Ascending aorta (tissue), 2 donors: ENCODE results near the gene EIF5AL1. TPM values are rescaled to one million over a fixed set of nuclear protein-coding genes. Genes with fewer than 3 reads are reported as not detected.

Source experiments
- DNase-seq, 2 donors: peaks; one replicate each; pipeline ENCODE4 v3.0.0-alpha.2; 2019; ENCODE audit warnings: low spot score in 2 of 2
- H3K27ac ChIP-seq, 2 donors: fragments of 200-600 bp; sonication (generic); one replicate each; pipeline ENCODE4 v1.5.1; 2016 to 2017; ENCODE audit warnings: mild to moderate bottlenecking in 1 of 2
- H3K27me3 ChIP-seq: fragments of 200-600 bp; sonication (generic); one replicate; pipeline ENCODE4 v1.5.1; 2017
- H3K36me3 ChIP-seq, 2 donors: fragments of 200-600 bp; sonication (generic); one replicate each; pipeline ENCODE4 v1.5.1; 2016
- H3K4me1 ChIP-seq, 2 donors: fragments of 200-600 bp; sonication (generic); one replicate each; pipeline ENCODE4 v1.5.1; 2016 to 2017; ENCODE audit warnings: mild to moderate bottlenecking in 1 of 2
- H3K4me3 ChIP-seq, 2 donors: fragments of 200-600 bp; sonication (generic); one replicate each; pipeline ENCODE4 v1.5.1; 2016 to 2017; ENCODE audit warnings: mild to moderate bottlenecking in 1 of 2
- H3K9me3 ChIP-seq, 2 donors: fragments of 200-600 bp; sonication (generic); one replicate each; pipeline ENCODE4 v1.5.1; 2016
- CTCF ChIP-seq, 3 experiments: fragments of 200-600 bp in 2 of 3; fragments of 450-650 bp in 1 of 3; sonication (generic) in 2 of 3; IDR thresholded peaks; one replicate each; pipeline ENCODE4 v1.5.1; 2016 to 2019; ENCODE audit warnings: antibody characterized with exemption in 3 of 3, mild to moderate bottlenecking in 1 of 3, moderate library complexity in 1 of 3
- intact Hi-C: fragments of 100-400 bp; cut with DNase I; formaldehyde crosslinking; loops from one replicate; pipeline ENCODE4 v1.15.1; 2023
- total RNA-seq: library from RNA; depleted of rRNA; stranded (reverse); fragments of >200 nt; gene quantifications from one replicate; pipeline ENCODE4 v1.1.0, GENCODE V29; 2016

The EIF5AL1 gene
- total RNA-seq, 1 donor from 2014 or later: 0.21 TPM

- peak in 1 of 2 donors; percentile 70 for DNase-seq
- Histone ChIP-seq H3K4me3 (no peak overlapping the region), H3K9me3 (no peaks in the 10 kb centered on the region), H3K4me1 (peaks cover 4 to 10% of the 10 kb centered on the region in 2 donors), H3K36me3 (no peaks in the 10 kb centered on the region), H3K27me3 (no peaks in the 10 kb centered on the region), H3K27ac (peak overlapping the region; percentile 71 to 76)
- intact Hi-C loops: no loop called here
- TF ChIP-seq CTCF (IDR thresholded peaks at IDR 0.05): peak in 2 of 3 experiments; percentile 37 to 50
These were observed 24.8 kb upstream of the EIF5AL1 start for GRCh38 chr10:79487296-79488194.

- DNase-seq: peak; percentile 54 to 89
- Histone ChIP-seq H3K27me3 (no peaks in the 10 kb centered on the region), H3K36me3 (no peaks in the 10 kb centered on the region), H3K27ac (peak overlapping the region; percentile 71 to 76), H3K4me3 (no peak overlapping the region), H3K4me1 (peaks cover 4 to 10% of the 10 kb centered on the region in 2 donors), H3K9me3 (no peaks in the 10 kb centered on the region)
- intact Hi-C loops: no loop called here
- no peak for TF ChIP-seq CTCF (IDR thresholded peaks at IDR 0.05)
These were observed 24.0 kb upstream of the EIF5AL1 start for GRCh38 chr10:79488336-79488735.

GRCh38 chr10:79488870-79489269, 23.5 kb upstream of the EIF5AL1 start:
- TF ChIP-seq CTCF (IDR thresholded peaks at IDR 0.05): no peak
- Histone ChIP-seq H3K27me3 (no peaks in the 10 kb centered on the region), H3K9me3 (no peaks in the 10 kb centered on the region), H3K36me3 (no peaks in the 10 kb centered on the region), H3K4me3 (no peak overlapping the region), H3K4me1 (peaks cover 4 to 10% of the 10 kb centered on the region in 2 donors), H3K27ac (peak overlapping the region in 1 of 2 donors; percentile 76)
- DNase-seq: no peak
- intact Hi-C loops: no loop called here

GRCh38 chr10:79490400-79491142, 21.8 kb upstream of the EIF5AL1 start:
- Histone ChIP-seq H3K27me3 (no peaks in the 10 kb centered on the region), H3K36me3 (no peaks in the 10 kb centered on the region), H3K27ac (no peak overlapping the region), H3K4me3 (no peak overlapping the region), H3K9me3 (no peaks in the 10 kb centered on the region), H3K4me1 (peaks cover 4 to 10% of the 10 kb centered on the region in 2 donors)
- intact Hi-C loops: no loop called here
- DNase-seq: no peak
- no peak for TF ChIP-seq CTCF (IDR thresholded peaks at IDR 0.05)

GRCh38 chr10:79491143-79491835, 21.0 kb upstream of the EIF5AL1 start:
- Histone ChIP-seq H3K36me3 (no peaks in the 10 kb centered on the region), H3K9me3 (no peaks in the 10 kb centered on the region), H3K27me3 (no peaks in the 10 kb centered on the region), H3K4me1 (peaks cover 4 to 10% of the 10 kb centered on the region in 2 donors), H3K4me3 (no peak overlapping the region), H3K27ac (no peak overlapping the region)
- intact Hi-C loops: no loop called here
- TF ChIP-seq CTCF (IDR thresholded peaks at IDR 0.05): no peak
- DNase-seq: no peak
